MCF 10A (cell line): ENCODE measurements around the gene MDFIC. TPM values are rescaled to one million over a fixed set of nuclear protein-coding genes. Genes with fewer than 3 reads are reported as not detected.

Experiments used
- Bru-seq: library from RNA; stranded (reverse); fragments of 400-500 nt; gene quantifications from one replicate; lab custom pipeline; 2021; lab: Mats Ljungman, UMichigan
- BruChase-seq, 2 experiments: library from RNA; stranded (reverse); fragments of 400-500 nt; gene quantifications; one replicate each; lab custom pipeline; 2021; lab: Mats Ljungman, UMichigan
- BruUV-seq: library from RNA; stranded (reverse); fragments of 400-500 nt; replicated peaks from 2 replicates; lab custom pipeline; 2021; lab: Mats Ljungman, UMichigan
- CTCF ChIA-PET: fragments of 300-600 bp; sonication (Branson Sonifier 250); formaldehyde crosslinking; extraction: SDS; loops from one replicate; lab custom pipeline; 2021; ENCODE audit warnings: antibody characterized with exemption, inconsistent platforms; lab: Yijun Ruan, JAX
- POLR2A ChIA-PET: fragments of 300-600, 350-650 bp; sonication (Branson Sonifier 250); formaldehyde crosslinking; extraction: SDS; loops from one replicate; lab custom pipeline; 2020; ENCODE audit warnings: antibody characterized with exemption, inconsistent platforms; lab: Yijun Ruan, JAX
- DNase-seq: peaks from one replicate; pipeline ENCODE4 v3.0.0-alpha.2; 2018; ENCODE audit not compliant: unreplicated experiment
- H3K27ac Mint-ChIP-seq: one replicate; pipeline ENCODE4 v1.8.0; 2022; ENCODE audit warnings: mild to moderate bottlenecking, low read depth, mixed read lengths; ENCODE audit not compliant: unreplicated experiment
- H3K27me3 Mint-ChIP-seq: one replicate; pipeline ENCODE4 v1.8.0; 2022; ENCODE audit warnings: mixed read lengths; ENCODE audit not compliant: insufficient read depth, unreplicated experiment
- H3K36me3 Mint-ChIP-seq: one replicate; pipeline ENCODE4 v1.8.0; 2022; ENCODE audit warnings: mild to moderate bottlenecking, moderate library complexity, mixed read lengths; ENCODE audit not compliant: insufficient read depth, unreplicated experiment
- H3K4me1 Mint-ChIP-seq: one replicate; pipeline ENCODE4 v1.8.0; 2022; ENCODE audit warnings: mixed read lengths; ENCODE audit not compliant: insufficient read depth, unreplicated experiment
- H3K4me3 Mint-ChIP-seq: one replicate; pipeline ENCODE4 v1.8.0; 2022; ENCODE audit warnings: mild to moderate bottlenecking, moderate library complexity, mixed read lengths; ENCODE audit not compliant: unreplicated experiment
- H3K9me3 Mint-ChIP-seq: one replicate; pipeline ENCODE4 v1.8.0; 2022; ENCODE audit warnings: mixed read lengths; ENCODE audit not compliant: unreplicated experiment
- intact Hi-C: fragments of 100-400 bp; cut with micrococcal nuclease; formaldehyde crosslinking; loops from 2 replicates; pipeline ENCODE4 v1.14.1; 2022
- long read RNA-seq: library from polyadenylated mRNA; stranded (forward); transcript quantifications from one replicate; pipeline ENCODE4 v2.0.0, GENCODE V29; 2022
- total RNA-seq: library from RNA; stranded (reverse); gene quantifications from 2 replicates; pipeline ENCODE4 v1.2.3, GENCODE V29; 2022
- TF ChIP-seq, protein P1 (sequence below): fragments of 200-600 bp; IDR thresholded peaks from one replicate; pipeline ENCODE4 v1.8.0; 2022; ENCODE audit warnings: antibody characterized with exemption, mild to moderate bottlenecking; ENCODE audit not compliant: unreplicated experiment

Gene MDFIC, protein sequence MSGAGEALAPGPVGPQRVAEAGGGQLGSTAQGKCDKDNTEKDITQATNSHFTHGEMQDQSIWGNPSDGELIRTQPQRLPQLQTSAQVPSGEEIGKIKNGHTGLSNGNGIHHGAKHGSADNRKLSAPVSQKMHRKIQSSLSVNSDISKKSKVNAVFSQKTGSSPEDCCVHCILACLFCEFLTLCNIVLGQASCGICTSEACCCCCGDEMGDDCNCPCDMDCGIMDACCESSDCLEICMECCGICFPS
- total RNA-seq, result 7.8 and 8.1 TPM in 2 replicates
- percentile 53 among the genes with signal in this experiment for Bru-seq, nascent RNA
- percentile 48 among the genes with signal in this experiment for BruChase-seq, experiment 1, labeled RNA remaining after a 6-hour chase
- BruChase-seq, experiment 2, labeled RNA remaining after a 2-hour chase, result percentile 45 among the genes with signal in this experiment
- long read RNA-seq, full-length matches to known transcripts, result 24 of 39 reads
- long read RNA-seq, partial matches to known transcripts, result 6 of 39 reads
- long read RNA-seq, other reads (novel, unspliced or antisense), result 9 of 39 reads

DNA sequence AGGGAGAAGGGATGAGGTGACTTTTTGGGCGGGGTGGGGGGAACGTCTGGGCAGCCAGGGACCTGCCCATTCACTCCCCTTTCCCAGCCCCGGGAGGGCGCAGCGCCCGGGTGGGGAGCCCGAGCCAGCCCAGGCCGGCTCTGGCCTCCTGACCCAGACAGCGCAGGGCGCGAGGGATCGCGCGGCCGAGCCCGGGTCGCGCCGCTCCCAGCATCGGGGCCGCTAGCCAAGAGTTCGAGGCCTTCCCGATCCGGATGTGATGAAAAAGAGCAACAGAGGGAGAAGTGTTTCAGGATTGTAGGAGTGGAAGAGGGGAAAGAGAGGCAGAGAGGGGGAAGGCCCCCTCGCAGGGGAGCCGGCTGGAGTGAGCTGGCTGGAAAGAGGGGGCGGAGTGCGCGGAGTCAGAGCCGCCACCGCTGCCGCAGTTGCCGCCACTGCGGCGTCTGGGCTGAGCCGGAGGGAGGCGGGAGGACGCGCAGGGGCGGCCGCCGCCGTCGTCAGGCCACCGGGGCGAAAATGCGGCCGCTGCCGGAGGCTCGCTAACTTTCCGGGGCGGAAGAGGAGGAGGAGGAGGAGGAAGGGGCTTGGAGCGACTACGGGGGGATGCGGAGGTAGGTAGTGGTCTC, at the start of gene MDFIC:
Gene MDFIC, plus strand, starts transcription at position 69 of the 626 bp plus-strand sequence. CDS start 940 bp downstream, outside the sequence.
- ChIA-PET POLR2A (interaction anchor here (0.5 kb wide), 1 partner anchor 25 kb away, joined by 3 read pairs; no protein-coding TSS in a partner anchor), CTCF (interaction anchor here (0.9 to 1.2 kb wide), 2 partner anchors 56 to 840 kb away, joined by 3 to 5 read pairs; no protein-coding TSS in a partner anchor)
- Mint-ChIP-seq H3K9me3 (no peaks in the 10 kb centered on the region), H3K27ac (peak within 1 kb of the TSS; percentile 30), H3K4me1 (peaks cover 4% of the 10 kb centered on the region), H3K27me3 (no peaks in the 10 kb centered on the region), H3K36me3 (no peaks in the 10 kb centered on the region), H3K4me3 (peak within 1 kb of the TSS; percentile 77)
- DNase-seq, result peak; percentile 24
- intact Hi-C loops, result no loop called here
- TF ChIP-seq, protein P1, sequence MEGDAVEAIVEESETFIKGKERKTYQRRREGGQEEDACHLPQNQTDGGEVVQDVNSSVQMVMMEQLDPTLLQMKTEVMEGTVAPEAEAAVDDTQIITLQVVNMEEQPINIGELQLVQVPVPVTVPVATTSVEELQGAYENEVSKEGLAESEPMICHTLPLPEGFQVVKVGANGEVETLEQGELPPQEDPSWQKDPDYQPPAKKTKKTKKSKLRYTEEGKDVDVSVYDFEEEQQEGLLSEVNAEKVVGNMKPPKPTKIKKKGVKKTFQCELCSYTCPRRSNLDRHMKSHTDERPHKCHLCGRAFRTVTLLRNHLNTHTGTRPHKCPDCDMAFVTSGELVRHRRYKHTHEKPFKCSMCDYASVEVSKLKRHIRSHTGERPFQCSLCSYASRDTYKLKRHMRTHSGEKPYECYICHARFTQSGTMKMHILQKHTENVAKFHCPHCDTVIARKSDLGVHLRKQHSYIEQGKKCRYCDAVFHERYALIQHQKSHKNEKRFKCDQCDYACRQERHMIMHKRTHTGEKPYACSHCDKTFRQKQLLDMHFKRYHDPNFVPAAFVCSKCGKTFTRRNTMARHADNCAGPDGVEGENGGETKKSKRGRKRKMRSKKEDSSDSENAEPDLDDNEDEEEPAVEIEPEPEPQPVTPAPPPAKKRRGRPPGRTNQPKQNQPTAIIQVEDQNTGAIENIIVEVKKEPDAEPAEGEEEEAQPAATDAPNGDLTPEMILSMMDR, result no peak
- no TSS peak for BruUV-seq

DNA sequence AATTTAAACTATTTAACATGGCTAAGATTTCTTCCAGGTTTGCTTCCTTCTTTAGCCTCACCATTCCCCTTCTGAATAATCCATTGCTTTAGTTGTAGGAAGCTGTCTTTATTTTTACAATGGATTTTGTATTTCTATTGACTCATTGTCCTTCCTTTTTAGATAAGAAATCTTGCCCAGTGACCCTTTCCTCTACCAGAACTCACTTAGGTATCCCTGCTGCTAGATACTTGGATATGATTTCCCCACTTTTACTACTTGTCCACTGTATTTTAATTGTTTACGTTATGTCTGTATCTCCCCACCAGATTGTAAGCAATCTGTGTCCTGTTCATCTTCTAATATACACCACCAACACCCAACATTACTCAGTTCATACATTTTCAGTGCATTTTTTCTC, 47.7 kb upstream of the MDFIC start:
- Mint-ChIP-seq H3K36me3 (no peaks in the 10 kb centered on the region), H3K27me3 (peaks cover 40% of the 10 kb centered on the region), H3K4me3 (no peak overlapping the region), H3K27ac (no peak overlapping the region), H3K9me3 (peaks cover 4% of the 10 kb centered on the region), H3K4me1 (no peaks in the 10 kb centered on the region)
- ChIA-PET CTCF (interaction anchor here (0.6 to 0.9 kb wide), 2 partner anchors 36 to 182 kb away, joined by 3 read pairs; no protein-coding TSS in a partner anchor), POLR2A (interaction anchor here (0.6 to 1.0 kb wide), 2 partner anchors 9 kb away, joined by 3 read pairs; no protein-coding TSS in a partner anchor)
- TF ChIP-seq, protein P1, result no peak
- no TSS peak for BruUV-seq
- intact Hi-C loops, result no loop called here
- DNase-seq, result no peak

DNA sequence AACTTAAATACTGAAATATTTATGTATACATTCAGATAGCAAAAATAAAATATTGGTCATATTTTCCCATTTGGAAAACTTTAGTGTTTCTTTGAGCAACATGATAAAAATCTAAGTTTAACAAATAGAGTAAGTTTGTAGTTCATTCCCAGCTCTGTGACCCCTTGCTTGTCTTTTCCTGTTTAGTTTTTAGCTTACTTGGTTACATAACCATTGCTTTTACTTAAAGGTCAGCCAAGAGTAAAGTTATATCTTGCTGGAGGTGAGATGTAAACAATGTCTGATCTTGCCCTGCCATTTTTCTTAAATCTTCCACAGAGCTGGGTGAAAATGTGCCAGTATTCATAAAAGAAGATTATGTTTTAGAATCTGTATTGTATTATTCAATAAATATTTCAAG, 46.7 kb upstream of the MDFIC start:
- POLR2A ChIA-PET, result no interaction called here

More for the DNA sequence above, 46.7 kb upstream of the MDFIC start:
- intact Hi-C loops, result no loop called here
- no TSS peak for BruUV-seq
- TF ChIP-seq, protein P1, result no peak
- H3K27ac Mint-ChIP-seq, result no peak overlapping the region
- no peaks in the 10 kb centered on the region for H3K4me1 Mint-ChIP-seq
- no peak overlapping the region for H3K4me3 Mint-ChIP-seq
- CTCF ChIA-PET, result interaction anchor here (0.6 to 0.9 kb wide), 2 partner anchors 25 to 35 kb away, joined by 3 read pairs; no protein-coding TSS in a partner anchor
- DNase-seq, result no peak
- peaks cover 9% of the 10 kb centered on the region for H3K9me3 Mint-ChIP-seq
- H3K36me3 Mint-ChIP-seq, result no peaks in the 10 kb centered on the region
- peaks cover 40% of the 10 kb centered on the region for H3K27me3 Mint-ChIP-seq
